Thoracic aorta (tissue), 2 donors: ENCODE data around the gene ELP6. TPM values are rescaled to one million over a fixed set of nuclear protein-coding genes. Genes with fewer than 3 reads are reported as not detected.

Experiments used
- ATAC-seq: fragments of 150-250 bp; one replicate; pipeline ENCODE4 v1.8.0; 2017; ENCODE audit warnings: low read depth; ENCODE audit not compliant: insufficient number of reproducible peaks, low FRiP score
- DNase-seq: peaks from one replicate; pipeline ENCODE4 v3.0.0-alpha.2; 2020; ENCODE audit warnings: low spot score
- H3K27ac ChIP-seq, 2 donors: fragments of 200-600 bp; sonication (generic); 1 replicate in 1 of 2; 2 replicates in 1 of 2; pipeline ENCODE4 v1.5.1; 2016; ENCODE audit warnings: mild to moderate bottlenecking in 2 of 2, moderate library complexity in 2 of 2
- H3K27me3 ChIP-seq: fragments of 200-600 bp; sonication (generic); replicated peaks from 2 replicates; pipeline ENCODE4 v1.6.0; 2016; ENCODE audit warnings: mild to moderate bottlenecking; ENCODE audit not compliant: insufficient read depth
- H3K36me3 ChIP-seq: fragments of 200-600 bp; sonication (generic); one replicate; pipeline ENCODE4 v1.5.1; 2016
- H3K4me1 ChIP-seq, 2 donors: fragments of 200-600 bp; sonication (generic); 1 replicate in 1 of 2; 2 replicates in 1 of 2; pipeline versions ENCODE4 v1.5.1 to v1.6.0; 2016; ENCODE audit warnings: low read depth in 2 of 2, mild to moderate bottlenecking in 1 of 2; ENCODE audit not compliant: control insufficient read depth in 1 of 2
- H3K4me3 ChIP-seq: fragments of 200-600 bp; sonication (generic); 2 replicates; pipeline ENCODE4 v1.5.1; 2016; ENCODE audit warnings: mild to moderate bottlenecking
- H3K9me3 ChIP-seq: fragments of 200-600 bp; sonication (generic); 2 replicates; pipeline ENCODE4 v1.5.1; 2016
- total RNA-seq, 2 donors: library from RNA; depleted of rRNA; stranded (reverse); fragments of >200 nt; gene quantifications; one replicate each; pipeline versions ENCODE4 v1.1.0 to v1.2.3, GENCODE V29; 2016
- TF ChIP-seq, protein P1 (sequence below): fragments of 200-600 bp; sonication (generic); IDR thresholded peaks from one replicate; pipeline ENCODE4 v1.5.1; 2019; ENCODE audit warnings: antibody characterized with exemption

ELP6 gene
- total RNA-seq, 2 donors from 2014 or later, result 16.5 to 28.7 TPM

DNA sequence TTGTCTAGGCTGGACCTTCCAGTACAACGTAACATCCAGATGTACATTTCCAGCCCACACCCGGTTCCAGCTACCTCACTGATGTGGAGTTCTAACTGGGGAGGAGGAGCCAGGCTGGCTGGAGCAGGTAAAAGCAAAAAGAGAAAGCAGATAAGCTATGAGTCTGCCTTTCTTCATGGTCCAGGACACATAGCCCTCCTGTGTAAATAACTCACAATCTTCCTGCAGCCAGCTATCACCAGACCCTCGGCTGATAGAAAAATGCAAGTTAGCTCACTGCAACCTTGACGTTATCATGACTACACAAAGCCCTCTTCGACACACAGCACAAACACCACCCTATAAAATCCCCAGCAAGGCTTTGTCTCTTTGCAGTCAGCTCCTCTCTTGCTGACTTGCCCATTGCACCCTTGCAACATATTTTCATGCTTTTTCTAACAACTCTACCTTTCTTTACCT lies 20.5 kb upstream of the ELP6 start:
- DNase-seq, result no peak

DNA sequence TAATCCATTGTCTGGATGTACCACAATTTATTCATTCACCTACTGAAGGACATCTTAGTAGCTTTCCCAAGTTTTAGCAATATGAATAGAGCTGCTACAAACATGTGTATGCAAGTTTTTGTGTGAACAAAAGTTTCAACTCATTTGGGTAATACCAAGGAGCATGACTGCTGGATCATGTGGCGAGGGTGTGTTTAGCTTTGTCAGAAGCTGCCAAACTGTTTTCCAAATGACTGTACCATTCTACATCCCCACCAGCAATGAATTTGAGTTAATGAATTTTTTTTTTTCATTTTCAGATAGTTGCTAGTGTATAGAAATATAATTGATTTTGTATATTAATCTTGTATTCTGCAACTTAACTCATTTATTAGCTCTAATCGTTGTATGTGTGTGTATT lies 20.0 kb upstream of the ELP6 start:
- H3K27me3 ChIP-seq, result no peaks in the 10 kb centered on the region
- no peak for ATAC-seq
- H3K4me3 ChIP-seq, result no peak overlapping the region
- H3K36me3 ChIP-seq, result no peaks in the 10 kb centered on the region
- no peaks in the 10 kb centered on the region for H3K9me3 ChIP-seq
- no peaks in the 10 kb centered on the region for H3K4me1 ChIP-seq
- DNase-seq, result no peak
- no peak overlapping the region for H3K27ac ChIP-seq
- TF ChIP-seq, protein P1, sequence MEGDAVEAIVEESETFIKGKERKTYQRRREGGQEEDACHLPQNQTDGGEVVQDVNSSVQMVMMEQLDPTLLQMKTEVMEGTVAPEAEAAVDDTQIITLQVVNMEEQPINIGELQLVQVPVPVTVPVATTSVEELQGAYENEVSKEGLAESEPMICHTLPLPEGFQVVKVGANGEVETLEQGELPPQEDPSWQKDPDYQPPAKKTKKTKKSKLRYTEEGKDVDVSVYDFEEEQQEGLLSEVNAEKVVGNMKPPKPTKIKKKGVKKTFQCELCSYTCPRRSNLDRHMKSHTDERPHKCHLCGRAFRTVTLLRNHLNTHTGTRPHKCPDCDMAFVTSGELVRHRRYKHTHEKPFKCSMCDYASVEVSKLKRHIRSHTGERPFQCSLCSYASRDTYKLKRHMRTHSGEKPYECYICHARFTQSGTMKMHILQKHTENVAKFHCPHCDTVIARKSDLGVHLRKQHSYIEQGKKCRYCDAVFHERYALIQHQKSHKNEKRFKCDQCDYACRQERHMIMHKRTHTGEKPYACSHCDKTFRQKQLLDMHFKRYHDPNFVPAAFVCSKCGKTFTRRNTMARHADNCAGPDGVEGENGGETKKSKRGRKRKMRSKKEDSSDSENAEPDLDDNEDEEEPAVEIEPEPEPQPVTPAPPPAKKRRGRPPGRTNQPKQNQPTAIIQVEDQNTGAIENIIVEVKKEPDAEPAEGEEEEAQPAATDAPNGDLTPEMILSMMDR, result no peak

More for the DNA sequence above, 20.5 kb upstream of the ELP6 start:
- ATAC-seq, result no peak
- no peak overlapping the region for H3K27ac ChIP-seq
- H3K4me1 ChIP-seq, result no peaks in the 10 kb centered on the region
- H3K27me3 ChIP-seq, result no peaks in the 10 kb centered on the region
- no peaks in the 10 kb centered on the region for H3K36me3 ChIP-seq
- H3K4me3 ChIP-seq, result no peak overlapping the region
- no peaks in the 10 kb centered on the region for H3K9me3 ChIP-seq
- TF ChIP-seq, protein P1, result no peak

DNA sequence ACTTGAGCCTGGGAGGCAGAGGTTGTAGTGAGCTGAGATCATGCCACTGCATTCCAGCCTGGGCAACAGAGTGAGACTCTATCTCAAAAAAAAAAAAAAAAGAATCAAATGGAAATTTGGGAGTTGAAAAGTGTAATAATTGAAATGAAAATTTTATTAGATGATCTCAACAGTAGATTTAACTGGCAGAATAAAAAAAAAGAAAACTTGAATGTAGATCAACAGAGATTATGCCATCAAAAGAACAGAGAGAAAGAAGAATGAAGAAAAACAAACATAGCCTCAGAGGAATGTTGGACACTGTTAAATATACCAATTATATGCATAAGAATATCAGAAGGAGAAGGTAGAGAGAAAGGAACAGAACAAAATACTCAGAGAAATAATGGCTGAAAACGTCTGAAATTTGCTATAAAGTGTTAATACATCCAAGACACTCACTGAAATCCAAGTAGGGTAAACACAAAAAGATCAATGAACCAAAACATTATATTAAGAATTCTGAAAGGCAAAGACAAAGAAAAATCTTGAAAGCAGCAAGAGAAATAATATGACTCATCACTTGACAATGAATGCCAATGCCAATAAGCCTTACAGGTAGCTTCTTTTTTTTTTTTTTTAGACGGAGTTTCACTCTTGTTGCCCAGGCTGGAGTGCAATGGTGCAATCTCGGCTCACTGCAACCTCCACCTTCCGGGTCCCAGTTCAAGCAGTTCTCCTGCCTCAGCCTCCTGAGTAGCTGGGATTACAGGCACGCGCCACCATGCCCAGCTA lies 14.6 kb upstream of the ELP6 start:
- DNase-seq, result no peak
- no peak for ATAC-seq
- TF ChIP-seq, protein P1, result no peak
- no peak overlapping the region for H3K4me3 ChIP-seq
- H3K9me3 ChIP-seq, result no peaks in the 10 kb centered on the region
- no peaks in the 10 kb centered on the region for H3K27me3 ChIP-seq
- no peaks in the 10 kb centered on the region for H3K4me1 ChIP-seq
- no peaks in the 10 kb centered on the region for H3K36me3 ChIP-seq
- no peak overlapping the region for H3K27ac ChIP-seq

DNA sequence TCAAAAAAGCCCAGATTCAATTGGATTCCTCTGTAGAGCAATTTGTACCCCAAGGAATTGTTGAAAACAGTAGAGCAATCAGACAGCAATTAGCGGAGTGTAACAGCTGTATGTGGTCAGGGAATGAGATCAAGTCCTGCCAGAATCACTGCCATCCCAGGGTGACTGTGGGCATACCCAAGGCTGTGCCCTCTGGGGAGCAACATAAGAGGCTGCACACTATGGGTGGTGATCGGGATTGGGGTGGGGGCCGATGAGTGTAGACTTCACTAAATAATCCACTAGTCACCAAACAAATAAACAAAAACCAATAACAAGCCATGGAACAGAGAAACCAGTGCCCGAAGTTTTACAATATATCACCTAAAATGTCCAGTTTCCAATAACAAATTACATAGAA lies 12.1 kb upstream of the ELP6 start:
- no peaks in the 10 kb centered on the region for H3K9me3 ChIP-seq
- no peaks in the 10 kb centered on the region for H3K36me3 ChIP-seq
- DNase-seq, result no peak
- no peak overlapping the region for H3K27ac ChIP-seq
- no peaks in the 10 kb centered on the region for H3K27me3 ChIP-seq
- H3K4me3 ChIP-seq, result no peak overlapping the region
- ATAC-seq, result no peak
- H3K4me1 ChIP-seq, result no peaks in the 10 kb centered on the region
- TF ChIP-seq, protein P1, result no peak

GRCh38 chr3:47523310-47524073 lies 10.0 kb upstream of the ELP6 start:
- Histone ChIP-seq H3K9me3 (no peaks in the 10 kb centered on the region), H3K27me3 (no peaks in the 10 kb centered on the region), H3K4me1 (no peaks in the 10 kb centered on the region), H3K4me3 (no peak overlapping the region), H3K27ac (no peak overlapping the region), H3K36me3 (no peaks in the 10 kb centered on the region)
- ATAC-seq (no peak), DNase-seq (no peak)
- TF ChIP-seq, protein P1, result no peak
